ENCODE measurements around the gene FZR1. TPM values are rescaled to one million over a fixed set of nuclear protein-coding genes. Genes with fewer than 3 reads are reported as not detected.

Gene FZR1
- total RNA-seq, 1 experiment from 2014 or later = 87.4 TPM

GRCh38 chr19:3517638-3518037 is 11.5 kb downstream of the FZR1 start:
- Histone ChIP-seq H3K27ac (ENCODE audit: low read depth, low read length, poor library complexity, severe bottlenecking) (no peak overlapping the region), H3K27me3 (replicated peaks; ENCODE audit: insufficient read depth, low read depth, low read length, poor library complexity) (no peaks in the 10 kb centered on the region), H3K4me3 (ENCODE audit: low read depth, low read length, poor library complexity, severe bottlenecking) (no peak overlapping the region), H3K4me1 (ENCODE audit: insufficient read depth, low read length, poor library complexity, severe bottlenecking) (no peaks in the 10 kb centered on the region), H3K36me3 (ENCODE audit: insufficient read depth, low read length, poor library complexity, severe bottlenecking) (peaks cover 2% of the 10 kb centered on the region), H3K9me3 (ENCODE audit: low read depth, low read length, poor library complexity, severe bottlenecking) (no peaks in the 10 kb centered on the region)
- DNase-seq (ENCODE audit: low spot score) = no peak
- CTCF ChIA-PET = no interaction called here
- POLR2A ChIA-PET (ENCODE audit: low non-redundant PET) = no interaction called here
- BruUV-seq (replicated peaks) = no TSS peak
- no peak for TF ChIP-seq CTCF (conservative IDR thresholded peaks at IDR 0.05; ENCODE audit: low read depth, low read length)
- TF ChIP-seq EZH2 (IDR thresholded peaks at IDR 0.05; ENCODE audit: borderline replicate concordance, low read depth, low read length, poor library complexity, severe bottlenecking) = no peak
- intact Hi-C loops (cut with micrococcal nuclease; ENCODE audit: unreplicated experiment) = no loop called here

GRCh38 chr19:3518255-3518654 is 12.1 kb downstream of the FZR1 start:
- no peaks in the 10 kb centered on the region for H3K27me3 ChIP-seq (replicated peaks; ENCODE audit: insufficient read depth, low read depth, low read length, poor library complexity)
- DNase-seq (ENCODE audit: low spot score) = no peak
- intact Hi-C loops (cut with micrococcal nuclease; ENCODE audit: unreplicated experiment) = no loop called here
- peaks cover 6% of the 10 kb centered on the region for H3K36me3 ChIP-seq (ENCODE audit: insufficient read depth, low read length, poor library complexity, severe bottlenecking)
- no TSS peak for BruUV-seq (replicated peaks)
- CTCF ChIA-PET = no interaction called here
- TF ChIP-seq EZH2 (IDR thresholded peaks at IDR 0.05; ENCODE audit: borderline replicate concordance, low read depth, low read length, poor library complexity, severe bottlenecking) (no peak), CTCF (conservative IDR thresholded peaks at IDR 0.05; ENCODE audit: low read depth, low read length) (no peak)
- no peak overlapping the region for H3K4me3 ChIP-seq (ENCODE audit: low read depth, low read length, poor library complexity, severe bottlenecking)
- no peaks in the 10 kb centered on the region for H3K9me3 ChIP-seq (ENCODE audit: low read depth, low read length, poor library complexity, severe bottlenecking)
- POLR2A ChIA-PET (ENCODE audit: low non-redundant PET) = interaction anchor here (0.5 kb wide), 1 partner anchor 863 kb away, joined by 6 read pairs; no protein-coding TSS in a partner anchor
- no peak overlapping the region for H3K27ac ChIP-seq (ENCODE audit: low read depth, low read length, poor library complexity, severe bottlenecking)
- H3K4me1 ChIP-seq (ENCODE audit: insufficient read depth, low read length, poor library complexity, severe bottlenecking) = no peaks in the 10 kb centered on the region

- Histone ChIP-seq H3K27me3 (replicated peaks; ENCODE audit: insufficient read depth, low read depth, low read length, poor library complexity) (no peaks in the 10 kb centered on the region), H3K4me1 (ENCODE audit: insufficient read depth, low read length, poor library complexity, severe bottlenecking) (no peaks in the 10 kb centered on the region), H3K36me3 (ENCODE audit: insufficient read depth, low read length, poor library complexity, severe bottlenecking) (peaks cover 10% of the 10 kb centered on the region), H3K9me3 (ENCODE audit: low read depth, low read length, poor library complexity, severe bottlenecking) (no peaks in the 10 kb centered on the region), H3K4me3 (ENCODE audit: low read depth, low read length, poor library complexity, severe bottlenecking) (no peak overlapping the region), H3K27ac (ENCODE audit: low read depth, low read length, poor library complexity, severe bottlenecking) (no peak overlapping the region)
- TF ChIP-seq CTCF (conservative IDR thresholded peaks at IDR 0.05; ENCODE audit: low read depth, low read length) (no peak), EZH2 (IDR thresholded peaks at IDR 0.05; ENCODE audit: borderline replicate concordance, low read depth, low read length, poor library complexity, severe bottlenecking) (no peak)
- intact Hi-C loops (cut with micrococcal nuclease; ENCODE audit: unreplicated experiment) = no loop called here
- CTCF ChIA-PET = no interaction called here
- BruUV-seq (replicated peaks) = no TSS peak
- POLR2A ChIA-PET (ENCODE audit: low non-redundant PET) = interaction anchor here (0.5 kb wide), 1 partner anchor 863 kb away, joined by 6 read pairs; no protein-coding TSS in a partner anchor
- no peak for DNase-seq (ENCODE audit: low spot score)
Observed at GRCh38 chr19:3518659-3519058, 12.5 kb downstream of the FZR1 start.

All from A673 (cell line).